Natural killer cell (primary cell): ENCODE data around the gene DGKK. TPM values are rescaled to one million over a fixed set of nuclear protein-coding genes. Genes with fewer than 3 reads are reported as not detected.

Experiments
- ATAC-seq, 3 donors: fragments of 150-1000 bp in 2 of 3; fragments of 200-7000 bp in 1 of 3; cut with Tn5 transposase; 1 replicate in 1 of 3; 2 replicates in 2 of 3; pipeline ENCODE4 v1.10.0; 2021; ENCODE audit warnings: mild to moderate bottlenecking in 2 of 3, moderate library complexity in 2 of 3
- DNase-seq, 2 donors: peaks; one replicate each; pipeline versions ENCODE4 v3.0.0 to v3.0.0-alpha.2; 2013 to 2021; ENCODE audit warnings: mixed read lengths in 1 of 2
- H3K27ac ChIP-seq: one replicate; pipeline ENCODE4 v1.5.1; 2013; ENCODE audit warnings: mild to moderate bottlenecking, low read length
- H3K27me3 ChIP-seq: one replicate; pipeline ENCODE4 v1.6.1; 2013; ENCODE audit warnings: low read length; ENCODE audit not compliant: control insufficient read depth, insufficient read depth
- H3K36me3 ChIP-seq: one replicate; pipeline ENCODE4 v1.6.1; 2013; ENCODE audit warnings: low read length; ENCODE audit not compliant: control insufficient read depth, insufficient read depth
- H3K4me1 ChIP-seq: one replicate; pipeline ENCODE4 v1.6.1; 2013; ENCODE audit warnings: low read length; ENCODE audit not compliant: control insufficient read depth, insufficient read depth
- H3K4me3 ChIP-seq: one replicate; pipeline ENCODE4 v1.5.1; 2013; ENCODE audit warnings: low read length
- H3K9me3 ChIP-seq: one replicate; pipeline ENCODE4 v1.6.1; 2013; ENCODE audit warnings: low read length; ENCODE audit not compliant: control insufficient read depth, insufficient read depth
- H3K27ac Mint-ChIP-seq, 2 donors: one replicate each; pipeline ENCODE4 v1.8.0; 2022; ENCODE audit warnings: mild to moderate bottlenecking in 2 of 2, mixed read lengths in 2 of 2, moderate library complexity in 1 of 2
- H3K27me3 Mint-ChIP-seq, 2 donors: one replicate each; pipeline ENCODE4 v1.8.0; 2022; ENCODE audit warnings: low read depth in 2 of 2, mixed read lengths in 2 of 2
- H3K36me3 Mint-ChIP-seq: one replicate; pipeline ENCODE4 v1.8.0; 2022; ENCODE audit warnings: mixed read lengths
- H3K4me1 Mint-ChIP-seq, 2 donors: one replicate each; pipeline ENCODE4 v1.8.0; 2022; ENCODE audit warnings: mixed read lengths in 2 of 2
- H3K4me3 Mint-ChIP-seq: one replicate; pipeline ENCODE4 v1.8.0; 2022; ENCODE audit warnings: mild to moderate bottlenecking, moderate library complexity, mixed read lengths
- H3K9me3 Mint-ChIP-seq, 2 donors: one replicate each; pipeline ENCODE4 v1.8.0; 2022; ENCODE audit warnings: mixed read lengths in 2 of 2
- CTCF ChIP-seq: fragments of 200-600 bp; IDR thresholded peaks from one replicate; pipeline ENCODE4 v1.8.0; 2022; ENCODE audit warnings: antibody characterized with exemption
- WGBS: methylation state at CpG from one replicate; pipeline ENCODE4 v1.1.7; 2013; ENCODE audit warnings: missing lambda C conversion rate; ENCODE audit not compliant: insufficient coverage; 5-methylcytosine and 5-hydroxymethylcytosine counted together
- intact Hi-C: fragments of 100-400 bp; cut with micrococcal nuclease; formaldehyde crosslinking; loops from one replicate; pipeline ENCODE4 v1.14.2; 2022
- total RNA-seq, 4 donors: library from RNA; stranded (reverse); fragments of 120-200 nt in 1 of 4; gene quantifications; one replicate each; pipeline versions ENCODE4 v1.2.3 to v1.2.4, GENCODE V29; 2013 to 2022

DGKK gene
- total RNA-seq, 3 donors from 2014 or later (not counting 1 experiment from before 2014, with no cell fraction given) = 8.8 to 11.4 (median 9.7) TPM

DNA sequence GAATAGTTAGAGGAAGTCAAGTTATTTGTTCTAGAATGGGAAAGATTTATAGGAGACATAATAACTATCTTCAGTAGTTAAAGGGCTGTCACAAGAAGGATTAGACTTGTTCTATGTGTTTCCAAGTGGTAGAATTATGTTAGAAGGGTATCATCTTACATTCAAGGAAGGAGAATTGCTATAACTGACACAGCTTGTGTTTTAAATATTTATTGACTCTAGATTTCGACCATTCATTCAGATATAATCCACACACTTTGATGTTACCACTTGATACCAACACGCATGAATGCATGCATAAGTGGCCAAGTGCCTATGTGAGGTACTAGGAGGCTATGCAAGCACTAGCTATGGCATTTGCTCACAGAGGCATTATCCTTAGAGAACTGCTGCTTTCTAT is 143.4 kb downstream of the DGKK start:
- Mint-ChIP-seq H3K9me3 (no peaks in the 10 kb centered on the region), H3K27me3 (peaks cover 0 to 17% of the 10 kb centered on the region in 2 donors), H3K36me3 (no peaks in the 10 kb centered on the region), H3K4me1 (no peaks in the 10 kb centered on the region), H3K27ac (no peak overlapping the region), H3K4me3 (no peak overlapping the region)
- Histone ChIP-seq H3K27ac (no peak overlapping the region), H3K4me1 (no peaks in the 10 kb centered on the region), H3K9me3 (no peaks in the 10 kb centered on the region), H3K4me3 (no peak overlapping the region), H3K36me3 (no peaks in the 10 kb centered on the region), H3K27me3 (no peaks in the 10 kb centered on the region)
- intact Hi-C loops = no loop called here
- DNase-seq (no peak), ATAC-seq (no peak)
- WGBS = 100% methylated on average over 1 of the region's 2 CpGs
- no peak for TF ChIP-seq CTCF
